Measurements from ENCODE around the gene NUP98.

Gene NUP98

DNA sequence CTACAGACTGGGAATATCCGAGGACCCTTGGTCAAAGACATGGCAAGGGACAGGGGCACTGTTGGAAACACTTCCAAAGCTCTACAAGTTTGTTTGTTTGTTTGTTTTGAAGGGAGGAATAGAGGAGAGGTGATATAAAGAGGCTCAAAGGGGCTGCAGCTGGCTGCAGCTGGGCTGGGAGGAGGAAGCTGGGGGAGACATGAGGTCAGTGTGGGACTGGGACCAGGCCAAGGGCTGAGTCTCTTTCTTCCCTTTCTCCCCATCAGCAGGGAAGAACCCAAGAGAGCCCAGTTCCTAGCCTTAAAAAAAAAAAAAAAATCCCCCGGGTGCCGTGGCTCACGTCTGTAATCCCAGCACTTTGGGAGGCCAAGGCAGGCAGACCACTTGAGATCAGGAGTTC, 38.4 kb upstream of the NUP98 start:
- 100% methylated on average over 1 to 2 of the region's 4 CpGs for WGBS, 2 experiments (ENCODE audit: insufficient coverage in 2 of 2)

DNA sequence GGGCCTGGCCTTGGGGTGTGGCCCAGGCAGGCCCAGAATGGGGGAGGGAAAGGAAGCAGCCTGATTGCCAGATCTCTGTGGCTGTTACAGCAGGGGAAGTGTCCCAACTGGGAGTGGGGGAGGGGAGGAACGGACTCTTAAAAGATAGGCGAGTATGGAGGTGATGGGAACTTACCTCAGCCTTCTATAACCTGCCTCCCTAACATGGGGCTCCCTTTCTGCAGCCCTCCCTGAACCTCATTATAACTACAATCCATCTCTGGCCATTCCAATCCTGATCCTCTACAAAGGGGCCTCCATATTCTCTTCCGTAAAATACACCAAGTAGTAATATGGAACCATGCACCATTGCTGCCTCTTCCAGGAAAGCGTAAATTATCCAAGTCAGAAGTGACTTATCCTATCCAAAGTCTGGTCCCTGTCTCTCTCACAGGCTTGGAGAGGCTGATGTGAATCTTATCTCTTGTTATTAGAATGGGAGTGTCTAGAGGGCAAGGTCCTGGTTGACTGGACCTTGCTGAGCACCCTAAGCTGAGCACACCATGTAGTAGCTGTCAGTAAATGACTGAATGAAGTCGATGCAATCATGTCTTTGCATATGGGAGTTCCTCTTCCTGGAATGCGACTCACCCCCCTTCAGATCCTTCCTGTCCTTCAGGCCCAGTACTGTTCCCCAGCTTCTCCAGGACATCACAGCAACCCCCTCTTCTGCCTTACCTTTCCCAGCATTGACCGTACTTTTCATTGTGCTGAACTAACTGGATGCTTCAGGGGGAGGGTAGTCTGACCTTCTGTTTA, 37.5 kb upstream of the NUP98 start:
- no peaks in the 10 kb centered on the region for H3K9me3 ChIP-seq (ENCODE audit: control insufficient read depth, low read length)
- WGBS, 2 experiments (ENCODE audit: insufficient coverage in 2 of 2), result 89 to 96% methylated on average over 3 to 4 of the region's 7 CpGs
- H3K4me3 ChIP-seq (ENCODE audit: extremely low read depth, insufficient read depth, low read length, poor library complexity, severe bottlenecking), result no peak overlapping the region
- peaks cover 70% of the 10 kb centered on the region for H3K36me3 ChIP-seq (ENCODE audit: control insufficient read depth, insufficient read depth, low read length)
- peaks cover 42% of the 10 kb centered on the region for H3K4me1 ChIP-seq (ENCODE audit: control insufficient read depth, insufficient read depth, low read length, poor library complexity, severe bottlenecking)
- peak overlapping the region; percentile 6 for H3K27ac ChIP-seq (ENCODE audit: low read depth, low read length, severe bottlenecking)

More for the DNA sequence above, 38.4 kb upstream of the NUP98 start:
- peaks cover 42% of the 10 kb centered on the region for H3K4me1 ChIP-seq (ENCODE audit: control insufficient read depth, insufficient read depth, low read length, poor library complexity, severe bottlenecking)
- H3K27ac ChIP-seq (ENCODE audit: low read depth, low read length, severe bottlenecking), result peak overlapping the region; percentile 6
- peaks cover 62% of the 10 kb centered on the region for H3K36me3 ChIP-seq (ENCODE audit: control insufficient read depth, insufficient read depth, low read length)
- no peaks in the 10 kb centered on the region for H3K9me3 ChIP-seq (ENCODE audit: control insufficient read depth, low read length)
- H3K4me3 ChIP-seq (ENCODE audit: extremely low read depth, insufficient read depth, low read length, poor library complexity, severe bottlenecking), result no peak overlapping the region

DNA sequence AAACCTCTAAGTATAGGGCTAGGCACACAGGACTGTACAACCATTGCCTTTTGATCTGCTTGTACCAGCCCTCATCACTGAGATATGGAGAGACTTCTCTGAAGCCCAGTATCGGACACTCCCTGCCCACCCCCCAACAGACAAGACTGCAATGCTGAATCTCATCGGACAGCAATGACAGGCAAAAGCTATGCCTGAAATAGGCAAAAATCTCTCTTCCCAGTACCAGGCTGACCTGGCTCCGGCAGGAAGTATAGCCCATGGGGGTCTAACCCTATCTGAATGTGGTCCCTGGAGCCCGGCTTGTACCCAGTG, 37.0 kb upstream of the NUP98 start:
- Histone ChIP-seq H3K4me1 (ENCODE audit: control insufficient read depth, insufficient read depth, low read length, poor library complexity, severe bottlenecking) (peaks cover 38% of the 10 kb centered on the region), H3K4me3 (ENCODE audit: extremely low read depth, insufficient read depth, low read length, poor library complexity, severe bottlenecking) (no peak overlapping the region), H3K36me3 (ENCODE audit: control insufficient read depth, insufficient read depth, low read length) (peaks cover 75% of the 10 kb centered on the region), H3K9me3 (ENCODE audit: control insufficient read depth, low read length) (no peaks in the 10 kb centered on the region), H3K27ac (ENCODE audit: low read depth, low read length, severe bottlenecking) (no peak overlapping the region)
- WGBS, 2 experiments (ENCODE audit: insufficient coverage in 2 of 2), result 84 to 90% methylated on average over 2 to 3 of the region's 4 CpGs

DNA sequence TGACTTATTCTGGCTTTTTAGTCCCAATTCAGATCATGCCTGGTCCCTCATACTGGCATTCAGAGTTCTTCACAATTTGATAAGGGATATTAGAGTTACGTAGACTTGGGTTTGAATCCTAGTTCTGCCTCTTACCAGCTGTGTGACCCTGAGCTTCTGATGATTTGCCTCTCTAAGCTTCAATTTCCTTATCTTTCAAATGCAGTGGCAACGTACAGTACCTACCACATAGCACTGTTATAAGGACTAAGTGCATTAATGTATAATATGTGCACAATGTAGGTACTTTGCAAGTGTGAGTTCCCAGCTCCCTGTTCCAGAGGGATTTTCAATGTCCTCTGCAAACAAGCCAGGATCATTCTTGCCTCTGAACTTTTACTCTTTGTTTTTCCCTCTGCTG, 36.1 kb upstream of the NUP98 start:
- Histone ChIP-seq H3K4me3 (ENCODE audit: extremely low read depth, insufficient read depth, low read length, poor library complexity, severe bottlenecking) (no peak overlapping the region), H3K4me1 (ENCODE audit: control insufficient read depth, insufficient read depth, low read length, poor library complexity, severe bottlenecking) (peaks cover 36% of the 10 kb centered on the region), H3K9me3 (ENCODE audit: control insufficient read depth, low read length) (no peaks in the 10 kb centered on the region), H3K36me3 (ENCODE audit: control insufficient read depth, insufficient read depth, low read length) (peaks cover 72% of the 10 kb centered on the region), H3K27ac (ENCODE audit: low read depth, low read length, severe bottlenecking) (no peak overlapping the region)
- 88% methylated on average over 1 of the region's 2 CpGs; no CpG with 5 or more reads in 1 of the 2 experiments for WGBS, 2 experiments (ENCODE audit: insufficient coverage in 2 of 2)

DNA sequence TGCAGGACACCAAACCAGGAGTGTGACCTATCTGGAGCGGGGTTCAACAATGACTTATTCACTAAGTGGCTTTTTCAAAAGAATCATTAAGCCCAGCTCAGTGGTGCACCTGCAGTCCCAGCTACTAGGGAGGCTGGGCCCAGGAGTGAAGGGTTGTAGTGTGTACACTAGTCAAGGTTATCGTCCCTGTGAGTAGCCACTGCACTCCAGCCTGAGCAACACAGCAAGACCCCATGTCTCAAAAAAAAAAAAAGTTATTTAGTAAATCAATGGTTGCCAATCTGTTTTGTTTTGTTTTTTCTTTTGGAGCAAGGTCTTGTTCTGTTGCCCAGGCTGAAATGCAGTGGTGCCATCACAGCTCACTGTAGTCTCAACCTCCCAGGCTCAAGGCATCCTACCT, 35.5 kb upstream of the NUP98 start:
- Histone ChIP-seq H3K36me3 (ENCODE audit: control insufficient read depth, insufficient read depth, low read length) (peaks cover 71% of the 10 kb centered on the region), H3K4me1 (ENCODE audit: control insufficient read depth, insufficient read depth, low read length, poor library complexity, severe bottlenecking) (peaks cover 30% of the 10 kb centered on the region), H3K4me3 (ENCODE audit: extremely low read depth, insufficient read depth, low read length, poor library complexity, severe bottlenecking) (no peak overlapping the region), H3K9me3 (ENCODE audit: control insufficient read depth, low read length) (no peaks in the 10 kb centered on the region), H3K27ac (ENCODE audit: low read depth, low read length, severe bottlenecking) (no peak overlapping the region)
- 86 to 100% methylated on average over 1 to 2 of the region's 2 CpGs for WGBS, 2 experiments (ENCODE audit: insufficient coverage in 2 of 2)

DNA sequence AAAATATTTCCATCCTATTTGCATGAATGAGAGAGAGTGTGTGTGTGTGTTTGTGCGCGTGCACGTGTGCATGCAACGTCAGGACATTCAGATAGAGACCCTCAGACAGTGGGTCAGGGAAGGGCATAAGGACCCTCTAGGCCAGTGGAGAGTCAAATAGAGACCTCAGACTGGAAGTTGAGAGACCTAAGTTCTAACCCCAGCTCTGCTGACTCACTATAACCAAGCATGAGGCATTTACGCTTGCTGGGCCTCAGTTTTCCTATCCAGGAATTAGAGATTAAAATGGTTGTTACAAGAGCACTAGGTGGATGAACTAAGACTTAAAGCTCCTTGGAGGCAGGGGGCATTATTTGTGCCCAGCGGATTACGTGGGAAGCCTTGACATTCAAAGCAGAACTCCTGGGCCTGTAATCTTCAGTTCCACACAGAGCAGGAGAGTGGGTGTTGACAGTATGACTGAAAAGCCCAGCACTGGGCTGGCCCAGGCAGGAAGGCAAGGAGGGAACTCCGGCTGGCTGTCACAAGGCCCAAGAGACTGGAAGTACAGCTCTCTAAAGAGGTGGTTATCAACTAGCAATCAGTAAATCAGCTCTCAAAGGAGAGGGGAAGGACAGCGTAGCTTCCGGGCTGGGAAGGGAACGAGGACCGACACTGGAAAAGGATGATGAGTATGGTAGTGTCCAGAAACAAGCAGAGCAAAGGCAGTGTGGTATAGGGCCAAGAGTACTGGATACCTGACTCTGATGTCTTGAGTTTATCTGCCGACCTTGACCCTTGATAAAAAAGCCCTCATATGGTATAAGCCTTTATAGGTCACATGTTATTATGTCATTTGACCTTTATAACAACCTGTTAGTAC, 34.3 kb upstream of the NUP98 start:
- no peaks in the 10 kb centered on the region for H3K9me3 ChIP-seq (ENCODE audit: control insufficient read depth, low read length)
- H3K27ac ChIP-seq (ENCODE audit: low read depth, low read length, severe bottlenecking), result peak overlapping the region; percentile 1
- H3K4me1 ChIP-seq (ENCODE audit: control insufficient read depth, insufficient read depth, low read length, poor library complexity, severe bottlenecking), result peaks cover 20% of the 10 kb centered on the region
- no peak overlapping the region for H3K4me3 ChIP-seq (ENCODE audit: extremely low read depth, insufficient read depth, low read length, poor library complexity, severe bottlenecking)
- 82 to 87% methylated on average over 8 to 10 of the region's 13 CpGs for WGBS, 2 experiments (ENCODE audit: insufficient coverage in 2 of 2)
- peaks cover 77% of the 10 kb centered on the region for H3K36me3 ChIP-seq (ENCODE audit: control insufficient read depth, insufficient read depth, low read length)

DNA sequence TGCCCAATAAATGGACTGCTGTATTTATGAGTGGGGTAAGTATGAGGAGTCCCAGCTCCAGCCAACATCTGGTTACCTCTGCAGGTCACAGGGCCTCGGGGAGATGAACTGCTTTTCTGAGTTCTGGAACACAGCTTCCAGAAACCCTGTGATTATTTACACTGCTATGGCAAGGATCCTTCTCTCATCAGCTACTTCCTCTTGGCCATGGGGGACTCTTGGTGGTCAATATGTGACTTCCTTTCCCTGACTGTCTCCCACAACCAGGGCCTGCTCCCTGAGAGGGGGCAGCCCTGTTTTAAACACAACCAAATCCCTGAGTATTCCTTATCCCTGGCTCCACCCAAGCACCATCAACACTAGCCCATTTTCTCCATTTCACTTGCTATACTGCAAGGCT, 33.4 kb upstream of the NUP98 start:
- H3K36me3 ChIP-seq (ENCODE audit: control insufficient read depth, insufficient read depth, low read length), result peaks cover 82% of the 10 kb centered on the region
- WGBS, 2 experiments (ENCODE audit: insufficient coverage in 2 of 2), result 100% methylated on average over 1 of the region's 1 CpG
- no peaks in the 10 kb centered on the region for H3K9me3 ChIP-seq (ENCODE audit: control insufficient read depth, low read length)
- peaks cover 20% of the 10 kb centered on the region for H3K4me1 ChIP-seq (ENCODE audit: control insufficient read depth, insufficient read depth, low read length, poor library complexity, severe bottlenecking)
- H3K4me3 ChIP-seq (ENCODE audit: extremely low read depth, insufficient read depth, low read length, poor library complexity, severe bottlenecking), result no peak overlapping the region
- H3K27ac ChIP-seq (ENCODE audit: low read depth, low read length, severe bottlenecking), result no peak overlapping the region

DNA sequence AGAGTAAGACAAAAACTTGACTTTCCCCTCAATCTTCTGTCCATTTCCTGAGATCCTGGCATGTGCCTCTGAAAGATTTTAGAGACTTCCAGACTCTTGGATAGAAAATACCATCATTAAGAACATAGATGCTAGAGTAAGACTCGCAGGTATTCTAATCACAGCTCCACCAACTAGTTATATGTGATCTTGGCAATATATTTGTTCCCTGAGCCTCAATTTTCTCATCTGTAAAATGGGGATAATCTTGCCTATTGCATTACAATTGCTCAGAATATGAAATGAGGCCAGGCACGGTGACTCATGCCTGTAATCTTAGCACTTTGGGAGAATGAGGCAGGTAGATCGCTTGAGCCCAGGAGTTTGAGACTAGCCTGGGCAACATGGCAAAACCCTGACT, 32.7 kb upstream of the NUP98 start:
- WGBS, 2 experiments (ENCODE audit: insufficient coverage in 2 of 2), result 95 to 100% methylated on average over 2 of the region's 3 CpGs
- no peaks in the 10 kb centered on the region for H3K9me3 ChIP-seq (ENCODE audit: control insufficient read depth, low read length)
- no peak overlapping the region for H3K27ac ChIP-seq (ENCODE audit: low read depth, low read length, severe bottlenecking)
- H3K4me3 ChIP-seq (ENCODE audit: extremely low read depth, insufficient read depth, low read length, poor library complexity, severe bottlenecking), result no peak overlapping the region
- H3K4me1 ChIP-seq (ENCODE audit: control insufficient read depth, insufficient read depth, low read length, poor library complexity, severe bottlenecking), result peaks cover 19% of the 10 kb centered on the region
- H3K36me3 ChIP-seq (ENCODE audit: control insufficient read depth, insufficient read depth, low read length), result peaks cover 81% of the 10 kb centered on the region

DNA sequence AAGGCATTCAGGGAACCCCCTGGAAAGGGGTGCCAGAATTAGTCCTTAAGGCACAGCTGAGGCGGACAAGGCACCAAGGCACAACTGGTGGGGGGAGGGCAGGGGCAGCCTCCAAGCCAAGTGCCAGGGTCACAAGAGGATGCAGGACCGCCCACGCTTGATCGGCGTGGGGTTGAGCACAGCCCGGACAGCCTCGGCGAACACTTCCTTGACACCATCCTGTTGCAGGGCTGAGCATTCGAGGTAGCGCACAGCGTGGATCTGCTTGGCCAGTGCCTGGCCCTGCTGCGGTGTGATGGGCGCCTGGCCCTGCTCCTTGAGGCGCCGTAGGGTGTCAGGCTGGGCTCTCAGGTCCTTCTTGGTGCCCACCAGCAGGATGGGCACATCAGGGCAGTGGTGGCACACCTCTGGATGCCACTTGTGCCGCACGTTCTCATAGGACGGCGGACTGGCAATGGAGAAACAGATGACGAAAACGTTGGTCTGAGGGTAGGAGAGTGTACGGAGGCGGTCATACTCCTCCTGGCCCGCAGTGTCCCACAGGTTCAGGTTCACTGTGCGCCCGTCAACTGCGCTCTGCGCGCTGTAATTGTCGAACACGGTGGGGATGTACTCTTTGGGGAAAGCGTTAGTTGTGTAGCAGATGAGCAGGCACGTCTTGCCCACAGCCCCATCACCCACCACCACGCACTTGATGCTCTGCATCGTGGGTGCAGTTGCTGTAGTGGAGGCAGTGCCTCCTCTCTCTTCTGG, 30.3 kb upstream of the NUP98 start:
- no peaks in the 10 kb centered on the region for H3K9me3 ChIP-seq (ENCODE audit: control insufficient read depth, low read length)
- H3K36me3 ChIP-seq (ENCODE audit: control insufficient read depth, insufficient read depth, low read length), result peaks cover 69% of the 10 kb centered on the region
- no peak overlapping the region for H3K27ac ChIP-seq (ENCODE audit: low read depth, low read length, severe bottlenecking)
- 97% methylated on average over 30 to 33 of the region's 35 CpGs for WGBS, 2 experiments (ENCODE audit: insufficient coverage in 2 of 2)
- no peak overlapping the region for H3K4me3 ChIP-seq (ENCODE audit: extremely low read depth, insufficient read depth, low read length, poor library complexity, severe bottlenecking)
- H3K4me1 ChIP-seq (ENCODE audit: control insufficient read depth, insufficient read depth, low read length, poor library complexity, severe bottlenecking), result peaks cover 9% of the 10 kb centered on the region

DNA sequence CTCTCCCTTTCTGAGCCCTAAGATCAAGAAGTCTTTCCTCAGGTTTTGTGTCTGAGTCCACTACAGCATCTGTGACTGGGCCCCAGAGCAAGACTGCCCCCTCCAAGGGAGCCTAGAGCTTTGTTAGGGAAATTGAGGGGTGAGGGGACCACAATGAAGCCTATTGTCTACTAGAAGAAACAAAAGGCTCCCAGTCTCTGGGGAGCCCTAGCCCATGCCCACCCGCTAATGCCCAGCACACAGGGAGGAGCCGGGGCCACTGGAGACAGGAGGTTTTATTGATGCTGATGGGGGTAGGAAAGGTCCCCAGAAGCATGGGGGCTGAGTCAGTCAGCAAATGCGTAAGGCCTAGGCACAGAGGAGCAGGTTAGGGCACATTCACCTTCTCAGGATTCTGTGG, 29.4 kb upstream of the NUP98 start:
- WGBS, 2 experiments (ENCODE audit: insufficient coverage in 2 of 2), result 94 to 97% methylated on average over 3 of the region's 3 CpGs
- Histone ChIP-seq H3K4me1 (ENCODE audit: control insufficient read depth, insufficient read depth, low read length, poor library complexity, severe bottlenecking) (peaks cover 6% of the 10 kb centered on the region), H3K27ac (ENCODE audit: low read depth, low read length, severe bottlenecking) (no peak overlapping the region), H3K4me3 (ENCODE audit: extremely low read depth, insufficient read depth, low read length, poor library complexity, severe bottlenecking) (no peak overlapping the region), H3K36me3 (ENCODE audit: control insufficient read depth, insufficient read depth, low read length) (peaks cover 60% of the 10 kb centered on the region), H3K9me3 (ENCODE audit: control insufficient read depth, low read length) (no peaks in the 10 kb centered on the region)
